ENCODE measurements around the gene LILRB4.
"Not testable (repeated sequence)": the region's sequence is repeated elsewhere in the genome, so short reads cannot be mapped to it uniquely, and the experiment has no call there.

Gene LILRB4

DNA sequence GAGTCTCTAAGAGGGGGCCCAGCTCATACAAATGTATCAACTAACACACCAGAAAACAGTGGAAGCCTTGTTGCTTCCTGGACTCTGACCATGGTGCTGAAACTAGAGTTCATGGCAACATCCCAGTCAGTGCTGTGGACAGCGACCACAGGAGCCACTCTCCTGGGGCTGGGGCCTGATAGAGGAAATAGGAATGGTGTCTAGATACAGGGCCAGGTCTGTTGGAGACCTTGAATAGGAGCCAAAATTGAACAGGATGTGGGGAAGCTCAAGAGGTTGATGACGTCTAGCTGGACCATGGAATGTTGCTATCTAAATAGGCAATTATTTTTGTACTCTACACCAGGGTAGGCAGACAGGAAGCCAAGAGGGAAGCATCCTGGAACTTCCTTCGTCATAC, 21.7 kb downstream of the LILRB4 start:
- no peak overlapping the region for H3K4me3 ChIP-seq (ENCODE audit: low read depth, low read length)
- TF ChIP-seq, protein P1, sequence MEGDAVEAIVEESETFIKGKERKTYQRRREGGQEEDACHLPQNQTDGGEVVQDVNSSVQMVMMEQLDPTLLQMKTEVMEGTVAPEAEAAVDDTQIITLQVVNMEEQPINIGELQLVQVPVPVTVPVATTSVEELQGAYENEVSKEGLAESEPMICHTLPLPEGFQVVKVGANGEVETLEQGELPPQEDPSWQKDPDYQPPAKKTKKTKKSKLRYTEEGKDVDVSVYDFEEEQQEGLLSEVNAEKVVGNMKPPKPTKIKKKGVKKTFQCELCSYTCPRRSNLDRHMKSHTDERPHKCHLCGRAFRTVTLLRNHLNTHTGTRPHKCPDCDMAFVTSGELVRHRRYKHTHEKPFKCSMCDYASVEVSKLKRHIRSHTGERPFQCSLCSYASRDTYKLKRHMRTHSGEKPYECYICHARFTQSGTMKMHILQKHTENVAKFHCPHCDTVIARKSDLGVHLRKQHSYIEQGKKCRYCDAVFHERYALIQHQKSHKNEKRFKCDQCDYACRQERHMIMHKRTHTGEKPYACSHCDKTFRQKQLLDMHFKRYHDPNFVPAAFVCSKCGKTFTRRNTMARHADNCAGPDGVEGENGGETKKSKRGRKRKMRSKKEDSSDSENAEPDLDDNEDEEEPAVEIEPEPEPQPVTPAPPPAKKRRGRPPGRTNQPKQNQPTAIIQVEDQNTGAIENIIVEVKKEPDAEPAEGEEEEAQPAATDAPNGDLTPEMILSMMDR (IDR thresholded peaks at IDR 0.05; ENCODE audit: borderline replicate concordance, insufficient read depth, low read depth, low read length), result no peak

DNA sequence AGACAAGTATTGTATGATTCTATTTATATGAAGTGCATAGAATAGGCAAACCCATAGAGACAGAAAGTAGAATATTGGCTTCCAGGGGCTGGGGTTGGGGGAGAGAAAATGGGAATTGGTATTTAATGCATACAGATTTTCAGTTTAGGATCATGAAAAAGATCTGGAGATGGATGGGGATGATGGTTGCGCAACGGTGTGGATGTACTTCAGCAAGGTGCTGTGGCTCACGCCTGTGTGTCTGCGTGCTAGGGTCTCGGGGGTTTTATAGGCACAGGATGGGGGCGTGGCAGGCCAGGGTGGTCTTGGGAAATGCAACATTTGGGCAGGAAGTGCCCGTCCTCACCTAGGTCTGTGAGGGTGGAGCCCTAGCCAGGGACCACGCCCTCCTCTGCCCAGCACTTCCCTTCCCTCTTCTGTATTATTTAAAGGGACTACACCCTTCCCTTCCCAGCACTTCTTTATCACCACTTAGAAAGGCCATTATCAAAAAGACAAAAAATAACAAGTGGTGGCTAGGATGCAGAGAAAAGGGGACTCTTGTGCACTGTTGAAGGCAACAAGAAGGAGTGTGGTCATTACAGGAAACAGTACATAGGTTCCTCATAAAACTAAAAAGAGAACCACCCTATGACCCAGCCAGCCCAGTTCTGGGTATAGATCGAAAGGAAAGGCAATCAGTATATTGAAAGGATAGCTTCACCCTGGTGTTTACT, 29.0 kb downstream of the LILRB4 start:
- TF ChIP-seq, protein P1 (IDR thresholded peaks at IDR 0.05; ENCODE audit: borderline replicate concordance, insufficient read depth, low read depth, low read length), result no peak
- H3K4me3 ChIP-seq (ENCODE audit: low read depth, low read length), result no peak overlapping the region

DNA sequence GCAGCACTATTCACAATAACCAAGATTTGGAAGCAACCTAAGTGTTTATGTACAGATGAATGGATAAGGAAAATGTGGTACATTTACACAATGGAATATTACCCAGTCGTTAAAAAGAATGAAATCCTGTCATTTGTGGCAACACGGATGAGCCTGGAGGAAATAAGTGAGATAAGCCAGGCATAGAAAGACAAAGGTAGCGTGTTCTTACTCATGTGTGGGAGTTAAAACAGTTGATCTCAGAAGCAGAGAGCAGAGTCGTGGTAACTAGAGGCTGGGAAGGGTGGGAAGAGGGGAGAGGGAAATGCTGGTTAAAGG, 29.5 kb downstream of the LILRB4 start:
- TF ChIP-seq, protein P1 (IDR thresholded peaks at IDR 0.05; ENCODE audit: borderline replicate concordance, insufficient read depth, low read depth, low read length), result no peak

DNA sequence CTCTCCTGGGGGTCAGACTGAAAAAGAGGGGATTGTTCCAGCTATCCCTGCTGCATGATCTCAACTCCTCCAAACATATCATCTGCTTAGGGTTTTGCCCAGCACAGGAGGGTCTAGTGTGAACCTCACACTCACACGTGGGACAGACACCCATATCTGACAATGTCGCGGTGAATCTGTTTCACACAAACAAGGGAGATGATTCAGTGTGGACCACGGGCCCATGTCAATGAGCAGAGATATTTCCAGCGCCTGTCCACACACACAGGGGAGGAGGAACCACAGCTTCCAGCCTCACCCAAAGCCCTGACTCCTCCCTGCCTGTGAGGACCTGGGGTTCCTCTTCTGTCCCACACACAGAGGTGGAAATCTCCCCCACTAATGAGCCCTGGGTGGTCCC, 31.9 kb downstream of the LILRB4 start:
- TF ChIP-seq, protein P1 (IDR thresholded peaks at IDR 0.05; ENCODE audit: borderline replicate concordance, insufficient read depth, low read depth, low read length), result no peak
- H3K4me3 ChIP-seq (ENCODE audit: low read depth, low read length), result no peak overlapping the region

More for the DNA sequence above, 29.5 kb downstream of the LILRB4 start:
- H3K4me3 ChIP-seq (ENCODE audit: low read depth, low read length), result no peak overlapping the region

DNA sequence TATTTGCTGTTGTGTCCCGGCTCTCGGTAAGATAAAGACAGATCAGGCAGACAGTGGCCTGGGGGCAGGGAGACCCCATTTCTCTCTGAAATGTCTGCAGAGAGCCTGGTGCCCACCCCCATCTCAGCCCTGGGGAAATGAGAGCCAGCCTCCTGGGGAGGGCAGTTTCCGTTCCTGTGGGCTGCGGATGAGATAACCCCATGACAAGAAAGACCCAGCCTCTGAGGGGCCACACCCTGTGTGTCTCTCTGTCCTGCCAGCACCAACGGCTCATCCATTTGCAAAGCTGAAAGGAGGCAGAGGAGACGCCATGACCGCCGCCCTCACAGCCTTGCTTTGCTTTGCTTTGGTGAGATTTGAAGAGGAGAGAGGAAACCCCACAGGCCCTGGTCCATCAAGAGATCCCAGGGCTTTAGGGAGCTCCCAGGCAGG, 33.3 kb downstream of the LILRB4 start:
- H3K4me3 ChIP-seq (ENCODE audit: low read depth, low read length), result no peak overlapping the region
- TF ChIP-seq, protein P1 (IDR thresholded peaks at IDR 0.05; ENCODE audit: borderline replicate concordance, insufficient read depth, low read depth, low read length), result no peak

DNA sequence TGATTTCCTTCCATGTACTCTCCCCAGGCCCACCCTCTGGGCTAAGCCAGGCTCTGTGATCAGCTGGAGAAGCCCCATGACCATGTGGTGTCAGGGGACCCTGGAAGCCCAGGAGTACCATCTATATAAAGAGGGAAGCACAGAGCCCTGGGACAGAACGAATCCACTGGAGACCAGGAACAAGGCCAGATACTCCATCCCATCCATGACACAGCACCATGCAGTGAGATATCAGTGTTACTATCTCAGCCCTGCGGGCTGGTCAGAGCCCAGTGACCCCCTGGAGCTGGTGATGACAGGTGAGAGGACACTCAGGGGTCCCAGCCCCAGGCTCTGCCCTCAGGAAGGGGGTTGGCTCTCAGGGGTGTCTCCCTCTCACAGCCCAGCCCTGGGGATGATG, 34.0 kb downstream of the LILRB4 start:
- TF ChIP-seq, protein P1 (IDR thresholded peaks at IDR 0.05; ENCODE audit: borderline replicate concordance, insufficient read depth, low read depth, low read length), result no peak
- H3K4me3 ChIP-seq (ENCODE audit: low read depth, low read length), result no peak overlapping the region

DNA sequence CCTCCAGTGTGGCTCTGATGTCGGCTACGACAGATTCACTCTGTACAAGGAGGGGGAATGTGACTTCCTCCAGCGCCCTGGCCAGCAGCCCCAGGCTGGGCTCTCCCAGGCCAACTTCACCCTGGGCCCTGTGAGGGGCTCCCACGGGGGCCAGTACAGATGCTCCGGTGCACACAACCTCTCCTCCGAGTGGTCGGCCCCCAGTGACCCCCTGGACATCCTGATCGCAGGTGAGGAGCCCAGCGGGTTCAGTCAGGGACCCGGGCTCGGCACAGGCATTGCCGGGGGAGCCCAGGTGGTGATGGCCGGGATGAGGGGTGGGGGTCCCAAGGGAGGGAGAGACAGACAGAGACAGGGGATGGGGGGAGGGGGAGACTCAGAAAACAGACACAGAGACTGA, 34.9 kb downstream of the LILRB4 start:
- not testable (repeated sequence) for H3K4me3 ChIP-seq (ENCODE audit: low read depth, low read length)
